Measurements from ENCODE around the gene RPN1. TPM values are rescaled to one million over a fixed set of nuclear protein-coding genes. Genes with fewer than 3 reads are reported as not detected.
"Not testable (repeated sequence)": the region's sequence is repeated elsewhere in the genome, so short reads cannot be mapped to it uniquely, and the experiment has no call there.

Gene RPN1
- total and polyA plus RNA-seq, 4 donors = 132 to 407 (median 249) TPM

DNA sequence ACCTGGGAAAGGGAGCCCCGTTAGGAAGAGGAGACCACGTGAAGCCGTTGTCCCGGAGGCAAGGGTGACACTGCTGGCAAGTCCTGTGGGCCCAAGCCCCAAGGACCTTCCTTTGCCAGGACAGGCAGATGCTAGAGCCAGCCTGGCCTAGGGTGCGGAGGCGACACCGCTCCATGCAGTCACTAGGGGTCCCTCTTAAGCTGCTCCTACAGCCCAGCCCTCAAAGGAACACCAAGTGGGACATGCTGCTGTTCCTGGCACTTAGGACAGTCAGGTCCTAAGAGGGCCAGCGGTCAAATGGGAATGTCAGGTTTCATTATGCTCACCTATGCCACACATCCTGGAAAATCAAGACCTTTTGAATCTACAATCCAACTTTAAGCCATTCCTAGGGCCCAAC is 59.7 kb downstream of the RPN1 start:
- DNase-seq (ENCODE audit: low spot score) = no peak
- Histone ChIP-seq H3K27me3 (ENCODE audit: control insufficient read depth in 4 of 4, insufficient read depth in 4 of 4, low read length in 3 of 4) (no peaks in the 10 kb centered on the region), H3K9me3 (ENCODE audit: control insufficient read depth in 4 of 4, low read length in 3 of 4) (no peaks in the 10 kb centered on the region), H3K9ac (ENCODE audit: low read depth in 1 of 2, low read length in 2 of 2) (no peak overlapping the region), H3K4me3 (ENCODE audit: low read depth in 1 of 3, low read length in 3 of 3) (no peak overlapping the region), H3K4me1 (ENCODE audit: control insufficient read depth in 4 of 4, insufficient read depth in 4 of 4, low read length in 3 of 4) (peaks cover 0 to 4% (median 0%) of the 10 kb centered on the region in 4 donors), H3K36me3 (ENCODE audit: control insufficient read depth in 4 of 4, insufficient read depth in 3 of 4, low read depth in 1 of 4, low read length in 3 of 4) (no peaks in the 10 kb centered on the region), H3K27ac (ENCODE audit: low read depth in 1 of 2, low read length in 2 of 2) (no peak overlapping the region)
- TF ChIP-seq YY1 (IDR thresholded peaks at IDR 0.05) (no peak), RAD21 (IDR thresholded peaks at IDR 0.05) (peak; percentile 59 to 78), NR2F2 (IDR thresholded peaks at IDR 0.05) (no peak), GABPA (IDR thresholded peaks at IDR 0.05 in 1 of 2, conservative IDR thresholded peaks at IDR 0.05 in 1 of 2) (no peak), FOXA1 (IDR thresholded peaks at IDR 0.05) (no peak), SP1 (IDR thresholded peaks at IDR 0.05) (no peak), HNF4G (IDR thresholded peaks at IDR 0.05) (no peak), RXRA (IDR thresholded peaks at IDR 0.05) (no peak), FOXA2 (IDR thresholded peaks at IDR 0.05) (no peak), HNF4A (conservative IDR thresholded peaks at IDR 0.05) (no peak), JUND (IDR thresholded peaks at IDR 0.05) (no peak)
- TF ChIP-seq, protein P1, sequence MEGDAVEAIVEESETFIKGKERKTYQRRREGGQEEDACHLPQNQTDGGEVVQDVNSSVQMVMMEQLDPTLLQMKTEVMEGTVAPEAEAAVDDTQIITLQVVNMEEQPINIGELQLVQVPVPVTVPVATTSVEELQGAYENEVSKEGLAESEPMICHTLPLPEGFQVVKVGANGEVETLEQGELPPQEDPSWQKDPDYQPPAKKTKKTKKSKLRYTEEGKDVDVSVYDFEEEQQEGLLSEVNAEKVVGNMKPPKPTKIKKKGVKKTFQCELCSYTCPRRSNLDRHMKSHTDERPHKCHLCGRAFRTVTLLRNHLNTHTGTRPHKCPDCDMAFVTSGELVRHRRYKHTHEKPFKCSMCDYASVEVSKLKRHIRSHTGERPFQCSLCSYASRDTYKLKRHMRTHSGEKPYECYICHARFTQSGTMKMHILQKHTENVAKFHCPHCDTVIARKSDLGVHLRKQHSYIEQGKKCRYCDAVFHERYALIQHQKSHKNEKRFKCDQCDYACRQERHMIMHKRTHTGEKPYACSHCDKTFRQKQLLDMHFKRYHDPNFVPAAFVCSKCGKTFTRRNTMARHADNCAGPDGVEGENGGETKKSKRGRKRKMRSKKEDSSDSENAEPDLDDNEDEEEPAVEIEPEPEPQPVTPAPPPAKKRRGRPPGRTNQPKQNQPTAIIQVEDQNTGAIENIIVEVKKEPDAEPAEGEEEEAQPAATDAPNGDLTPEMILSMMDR (IDR thresholded peaks at IDR 0.05; ENCODE audit: low read depth, low read length, missing input control) = peak; percentile 30
- TF ChIP-seq, protein P2, sequence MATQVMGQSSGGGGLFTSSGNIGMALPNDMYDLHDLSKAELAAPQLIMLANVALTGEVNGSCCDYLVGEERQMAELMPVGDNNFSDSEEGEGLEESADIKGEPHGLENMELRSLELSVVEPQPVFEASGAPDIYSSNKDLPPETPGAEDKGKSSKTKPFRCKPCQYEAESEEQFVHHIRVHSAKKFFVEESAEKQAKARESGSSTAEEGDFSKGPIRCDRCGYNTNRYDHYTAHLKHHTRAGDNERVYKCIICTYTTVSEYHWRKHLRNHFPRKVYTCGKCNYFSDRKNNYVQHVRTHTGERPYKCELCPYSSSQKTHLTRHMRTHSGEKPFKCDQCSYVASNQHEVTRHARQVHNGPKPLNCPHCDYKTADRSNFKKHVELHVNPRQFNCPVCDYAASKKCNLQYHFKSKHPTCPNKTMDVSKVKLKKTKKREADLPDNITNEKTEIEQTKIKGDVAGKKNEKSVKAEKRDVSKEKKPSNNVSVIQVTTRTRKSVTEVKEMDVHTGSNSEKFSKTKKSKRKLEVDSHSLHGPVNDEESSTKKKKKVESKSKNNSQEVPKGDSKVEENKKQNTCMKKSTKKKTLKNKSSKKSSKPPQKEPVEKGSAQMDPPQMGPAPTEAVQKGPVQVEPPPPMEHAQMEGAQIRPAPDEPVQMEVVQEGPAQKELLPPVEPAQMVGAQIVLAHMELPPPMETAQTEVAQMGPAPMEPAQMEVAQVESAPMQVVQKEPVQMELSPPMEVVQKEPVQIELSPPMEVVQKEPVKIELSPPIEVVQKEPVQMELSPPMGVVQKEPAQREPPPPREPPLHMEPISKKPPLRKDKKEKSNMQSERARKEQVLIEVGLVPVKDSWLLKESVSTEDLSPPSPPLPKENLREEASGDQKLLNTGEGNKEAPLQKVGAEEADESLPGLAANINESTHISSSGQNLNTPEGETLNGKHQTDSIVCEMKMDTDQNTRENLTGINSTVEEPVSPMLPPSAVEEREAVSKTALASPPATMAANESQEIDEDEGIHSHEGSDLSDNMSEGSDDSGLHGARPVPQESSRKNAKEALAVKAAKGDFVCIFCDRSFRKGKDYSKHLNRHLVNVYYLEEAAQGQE (IDR thresholded peaks at IDR 0.05) = no peak
- TF ChIP-seq, protein P3, sequence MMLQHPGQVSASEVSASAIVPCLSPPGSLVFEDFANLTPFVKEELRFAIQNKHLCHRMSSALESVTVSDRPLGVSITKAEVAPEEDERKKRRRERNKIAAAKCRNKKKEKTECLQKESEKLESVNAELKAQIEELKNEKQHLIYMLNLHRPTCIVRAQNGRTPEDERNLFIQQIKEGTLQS (IDR thresholded peaks at IDR 0.05) = no peak
- 80% methylated on average over 8 of the region's 8 CpGs for WGBS

DNA sequence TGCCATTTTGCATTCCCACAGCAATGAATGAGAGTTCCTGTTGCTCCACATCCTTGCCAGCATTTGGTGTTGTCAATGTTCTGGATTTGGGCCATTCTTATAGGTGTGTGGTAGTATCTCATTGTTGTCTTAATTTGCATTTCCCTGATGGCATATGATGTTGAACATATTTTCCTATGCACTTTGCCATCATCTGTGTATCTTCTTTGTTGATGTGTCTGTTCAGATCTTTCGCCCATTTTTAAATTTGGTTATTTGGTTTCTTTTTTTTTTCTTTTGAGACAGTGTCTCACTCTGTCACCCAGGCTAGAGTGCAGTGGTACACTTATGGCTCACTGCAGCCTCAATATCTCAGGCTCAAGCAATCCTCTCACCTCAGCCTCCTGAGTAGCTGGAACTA is 60.6 kb downstream of the RPN1 start:
- H3K9me3 ChIP-seq (ENCODE audit: control insufficient read depth in 4 of 4, low read length in 3 of 4); DNase-seq (ENCODE audit: low spot score); H3K27ac ChIP-seq (ENCODE audit: low read depth in 1 of 2, low read length in 2 of 2); H3K4me3 ChIP-seq (ENCODE audit: low read depth in 1 of 3, low read length in 3 of 3); H3K4me1 ChIP-seq (ENCODE audit: control insufficient read depth in 4 of 4, insufficient read depth in 4 of 4, low read length in 3 of 4); H3K9ac ChIP-seq (ENCODE audit: low read depth in 1 of 2, low read length in 2 of 2); H3K36me3 ChIP-seq (ENCODE audit: control insufficient read depth in 4 of 4, insufficient read depth in 3 of 4, low read depth in 1 of 4, low read length in 3 of 4); H3K27me3 ChIP-seq (ENCODE audit: control insufficient read depth in 4 of 4, insufficient read depth in 4 of 4, low read length in 3 of 4): not testable (repeated sequence)
- 49% methylated on average over 1 of the region's 1 CpG for WGBS

- no peak for TF ChIP-seq MAX (IDR thresholded peaks at IDR 0.05)
- WGBS = 77% methylated on average over 10 of the region's 10 CpGs
- H3K4me3 ChIP-seq (ENCODE audit: low read depth in 1 of 3, low read length in 3 of 3) = no peak overlapping the region
- no peaks in the 10 kb centered on the region for H3K9me3 ChIP-seq (ENCODE audit: control insufficient read depth in 4 of 4, low read length in 3 of 4)
- H3K27me3 ChIP-seq (ENCODE audit: control insufficient read depth in 4 of 4, insufficient read depth in 4 of 4, low read length in 3 of 4) = no peaks in the 10 kb centered on the region
- peaks cover 0 to 4% (median 0%) of the 10 kb centered on the region in 4 donors for H3K4me1 ChIP-seq (ENCODE audit: control insufficient read depth in 4 of 4, insufficient read depth in 4 of 4, low read length in 3 of 4)
- no peak for DNase-seq (ENCODE audit: low spot score)
- no peaks in the 10 kb centered on the region for H3K36me3 ChIP-seq (ENCODE audit: control insufficient read depth in 4 of 4, insufficient read depth in 3 of 4, low read depth in 1 of 4, low read length in 3 of 4)
- H3K9ac ChIP-seq (ENCODE audit: low read depth in 1 of 2, low read length in 2 of 2) = no peak overlapping the region
- H3K27ac ChIP-seq (ENCODE audit: low read depth in 1 of 2, low read length in 2 of 2) = no peak overlapping the region
Observed at GRCh38 chr3:128588147-128588546, 62.5 kb downstream of the RPN1 start.
